ENCODE results near the gene ATP13A2. TPM values are rescaled to one million over a fixed set of nuclear protein-coding genes. Genes with fewer than 3 reads are reported as not detected.
"Not testable (repeated sequence)": the region's sequence is repeated elsewhere in the genome, so short reads cannot be mapped to it uniquely, and the experiment has no call there.

The ATP13A2 gene
- polyA plus RNA-seq, 1 donor = 16.4 TPM

GRCh38 chr1:16978139-16978538, 33.6 kb downstream of the ATP13A2 start:
- DNase-seq (ENCODE audit: low read depth) = no peak

DNA sequence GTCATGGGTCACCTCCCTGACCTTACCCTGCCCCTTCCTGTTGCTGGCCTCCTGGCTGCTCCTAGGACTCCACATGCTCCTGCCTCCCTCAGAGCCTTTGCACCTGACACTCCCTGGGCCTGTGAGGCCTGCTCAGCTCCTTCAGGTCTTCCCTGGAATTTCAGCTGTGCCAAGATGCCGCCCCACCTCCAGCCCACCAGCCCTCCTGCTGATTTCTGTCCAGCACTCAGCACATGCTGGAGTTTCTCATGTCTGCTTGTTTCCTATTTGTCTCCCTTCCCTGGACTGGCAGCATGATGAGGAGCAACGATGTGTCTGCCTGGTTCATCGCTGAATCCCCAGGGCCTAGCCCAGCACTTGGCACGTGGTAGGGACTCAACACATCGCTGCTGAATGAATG, 34.4 kb downstream of the ATP13A2 start:
- no peak for DNase-seq (ENCODE audit: low read depth)

GRCh38 chr1:16976966-16977365, 34.8 kb downstream of the ATP13A2 start:
- DNase-seq (ENCODE audit: low read depth) = no peak

GRCh38 chr1:16975838-16976237, 35.9 kb downstream of the ATP13A2 start:
- DNase-seq (ENCODE audit: low read depth) = no peak

DNA sequence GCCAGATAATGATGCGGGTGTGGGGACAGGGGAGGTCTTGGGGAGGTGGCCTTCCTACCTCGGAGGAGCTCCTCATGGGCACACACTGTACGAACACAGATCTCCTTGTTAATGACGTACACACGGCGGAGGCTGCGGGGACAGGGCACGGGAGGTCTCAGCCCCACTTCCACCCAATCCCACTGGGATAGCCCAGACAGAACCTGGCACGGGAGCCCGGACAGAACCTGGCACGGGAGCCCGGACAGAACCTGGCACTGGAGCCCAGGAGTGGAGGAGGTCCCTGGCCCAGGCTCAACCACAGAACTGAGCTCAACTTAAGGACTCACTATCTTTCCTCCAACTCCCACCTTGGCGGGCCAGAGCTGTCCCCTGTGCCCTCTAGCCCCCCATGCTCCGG, 36.5 kb downstream of the ATP13A2 start:
- no peak for DNase-seq (ENCODE audit: low read depth)

DNA sequence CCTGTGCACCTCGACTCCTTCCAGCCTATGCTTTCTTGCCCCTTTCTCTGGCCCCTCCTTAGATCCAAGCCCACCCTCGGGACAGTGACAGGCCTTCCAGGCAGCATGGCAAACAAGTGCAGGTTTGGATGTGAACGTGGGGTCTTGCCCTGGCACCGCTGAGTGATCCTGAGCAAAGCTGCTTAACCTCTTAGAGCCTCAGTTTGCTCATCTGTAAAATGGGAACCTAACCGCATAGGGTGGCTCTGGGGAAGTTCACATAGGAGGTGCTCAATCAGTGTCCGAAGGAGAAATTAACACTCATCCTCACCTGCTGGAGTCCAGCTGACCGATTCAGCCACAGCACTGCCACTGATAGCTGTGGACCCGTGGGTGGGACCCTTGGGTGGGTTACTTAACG, 38.5 kb downstream of the ATP13A2 start:
- DNase-seq (ENCODE audit: low read depth) = no peak

- no peak for DNase-seq (ENCODE audit: low read depth)
These were observed 39.4 kb downstream of the ATP13A2 start for GRCh38 chr1:16972189-16972895.

DNA sequence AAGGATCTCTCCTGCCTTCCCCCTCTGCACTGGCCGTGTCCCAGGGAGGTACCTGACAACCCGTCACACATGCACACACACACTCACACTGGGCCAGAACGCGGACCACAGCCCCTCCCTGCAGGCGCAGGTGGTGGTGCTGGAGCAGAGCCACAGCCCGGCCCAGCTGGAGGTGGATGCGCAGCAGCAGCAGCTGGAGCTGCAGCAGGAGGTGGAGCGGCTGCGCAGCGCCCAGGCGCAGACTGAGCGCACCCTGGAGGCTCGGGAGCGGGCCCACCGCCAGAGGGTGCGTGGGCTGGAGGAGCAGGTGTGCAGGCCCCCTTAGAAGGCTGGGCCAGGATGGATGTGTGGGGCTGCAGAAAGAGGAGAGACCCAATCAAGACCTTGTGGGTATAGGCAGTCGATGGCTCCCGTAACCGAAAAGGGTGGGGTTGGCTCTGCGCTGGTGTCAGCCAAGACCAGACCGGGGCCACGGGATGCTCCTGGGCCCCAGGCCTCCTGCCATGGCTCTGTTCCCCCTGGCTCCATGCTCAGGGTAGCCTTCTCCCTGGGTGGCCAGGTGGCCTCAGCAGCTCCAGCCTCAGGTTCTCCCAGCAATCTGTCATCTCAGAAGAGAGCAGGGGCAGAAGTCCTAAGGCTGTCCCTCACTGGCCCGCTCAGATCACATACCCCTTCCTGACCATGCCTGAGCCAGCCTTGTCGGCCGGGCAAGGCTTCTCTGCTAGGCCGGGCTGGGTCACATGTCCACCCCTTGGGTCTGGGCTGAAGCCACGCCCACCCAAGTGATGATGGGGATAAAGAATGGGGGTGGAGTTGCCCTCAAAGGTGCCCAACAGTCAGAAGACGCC, 40.2 kb downstream of the ATP13A2 start:
- no peak for DNase-seq (ENCODE audit: low read depth)

DNA sequence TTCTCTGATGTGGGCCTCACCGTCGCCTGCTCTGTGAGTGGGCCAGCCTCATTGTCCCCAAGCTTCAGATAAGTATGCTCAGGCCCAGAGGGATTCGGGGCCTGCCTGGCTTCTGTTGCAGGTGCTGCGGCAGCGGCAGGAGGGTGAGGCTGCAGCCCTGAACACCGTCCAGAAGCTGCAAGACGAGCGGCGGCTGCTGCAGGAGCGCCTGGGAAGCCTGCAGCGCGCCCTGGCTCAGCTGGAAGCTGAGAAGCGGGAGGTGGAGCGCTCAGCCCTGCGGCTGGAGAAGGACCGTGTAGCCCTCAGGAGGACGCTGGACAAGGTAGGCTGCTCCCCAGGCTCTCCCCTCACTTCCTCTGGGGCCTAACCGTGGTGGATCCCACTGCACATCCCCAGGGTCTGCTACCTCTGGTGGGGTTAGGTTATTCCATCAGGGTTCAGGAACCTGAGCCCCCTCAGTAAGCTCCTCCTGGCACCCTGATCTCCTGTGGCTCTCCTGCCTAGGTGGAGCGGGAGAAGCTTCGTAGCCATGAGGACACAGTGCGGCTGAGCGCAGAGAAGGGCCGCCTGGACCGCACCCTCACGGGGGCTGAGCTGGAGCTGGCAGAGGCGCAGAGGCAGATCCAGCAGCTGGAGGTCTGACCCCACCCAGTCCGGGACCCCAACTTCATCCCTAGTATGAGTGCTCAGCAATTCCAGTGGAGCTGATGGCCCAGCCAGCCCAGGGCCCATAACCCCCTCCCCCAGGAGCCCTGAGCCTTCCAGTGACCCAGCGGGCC, 41.4 kb downstream of the ATP13A2 start:
- DNase-seq (ENCODE audit: low read depth) = no peak

GRCh38 chr1:16969651-16970050, 42.1 kb downstream of the ATP13A2 start:
- no peak for DNase-seq (ENCODE audit: low read depth)

- DNase-seq (ENCODE audit: low read depth) = no peak
These were observed 42.6 kb downstream of the ATP13A2 start for GRCh38 chr1:16969057-16969611.

DNA sequence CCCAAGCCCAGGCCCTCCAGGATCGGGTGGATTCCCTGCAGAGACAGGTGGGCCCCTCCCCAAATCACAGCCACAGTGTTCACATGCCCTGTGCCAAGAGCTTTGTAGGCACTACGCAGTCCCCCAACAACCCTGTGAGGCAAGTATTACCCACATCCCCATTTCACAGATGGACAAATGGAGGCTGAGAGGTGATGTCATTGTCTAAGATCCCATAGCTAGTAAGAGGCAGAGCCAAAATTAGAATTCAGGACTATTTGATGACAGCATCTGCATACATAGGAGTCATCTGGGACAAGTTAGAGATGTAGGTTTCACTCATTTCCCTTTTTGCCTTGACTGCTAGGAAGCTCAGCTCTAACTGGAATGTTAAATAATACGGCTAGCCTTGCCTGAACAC, 43.4 kb downstream of the ATP13A2 start:
- no peak for DNase-seq (ENCODE audit: low read depth)

GRCh38 chr1:16967962-16968361, 43.8 kb downstream of the ATP13A2 start:
- DNase-seq (ENCODE audit: low read depth) = no peak

- DNase-seq (ENCODE audit: low read depth) = no peak
These were observed 44.6 kb downstream of the ATP13A2 start for GRCh38 chr1:16967095-16967575.

- no peak for DNase-seq (ENCODE audit: low read depth)
These were observed 45.4 kb downstream of the ATP13A2 start for GRCh38 chr1:16966282-16966681.

DNA sequence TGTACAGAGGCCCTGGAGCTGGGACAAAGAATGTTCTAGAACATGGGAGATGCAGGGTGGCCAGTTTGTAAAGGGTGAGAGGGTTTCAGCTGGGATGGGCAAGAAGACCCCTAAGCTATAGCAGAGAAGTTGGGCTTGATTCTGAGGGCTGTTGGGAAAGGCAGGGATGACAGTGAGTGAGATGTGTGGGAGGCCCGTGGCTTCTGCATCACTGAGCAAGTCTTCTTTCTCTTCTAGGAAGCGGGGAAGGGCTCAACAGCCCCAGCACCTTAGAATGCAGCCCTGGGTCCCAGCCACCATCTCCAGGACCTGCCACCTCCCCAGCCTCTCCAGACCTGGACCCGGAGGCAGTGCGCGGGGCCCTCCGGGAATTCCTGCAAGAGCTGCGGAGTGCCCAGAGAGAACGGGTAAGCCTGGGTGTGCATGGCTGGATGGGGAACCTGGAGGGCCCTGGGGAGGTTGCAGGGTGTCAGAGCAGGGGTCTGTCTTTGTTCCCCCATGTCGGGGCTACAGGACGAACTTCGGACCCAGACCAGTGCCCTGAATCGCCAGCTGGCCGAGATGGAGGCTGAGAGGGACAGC, 46.2 kb downstream of the ATP13A2 start:
- DNase-seq (ENCODE audit: low read depth) = no peak

- not testable (repeated sequence) for DNase-seq (ENCODE audit: low read depth)
These were observed 47.6 kb downstream of the ATP13A2 start for GRCh38 chr1:16964169-16964568.

DNA sequence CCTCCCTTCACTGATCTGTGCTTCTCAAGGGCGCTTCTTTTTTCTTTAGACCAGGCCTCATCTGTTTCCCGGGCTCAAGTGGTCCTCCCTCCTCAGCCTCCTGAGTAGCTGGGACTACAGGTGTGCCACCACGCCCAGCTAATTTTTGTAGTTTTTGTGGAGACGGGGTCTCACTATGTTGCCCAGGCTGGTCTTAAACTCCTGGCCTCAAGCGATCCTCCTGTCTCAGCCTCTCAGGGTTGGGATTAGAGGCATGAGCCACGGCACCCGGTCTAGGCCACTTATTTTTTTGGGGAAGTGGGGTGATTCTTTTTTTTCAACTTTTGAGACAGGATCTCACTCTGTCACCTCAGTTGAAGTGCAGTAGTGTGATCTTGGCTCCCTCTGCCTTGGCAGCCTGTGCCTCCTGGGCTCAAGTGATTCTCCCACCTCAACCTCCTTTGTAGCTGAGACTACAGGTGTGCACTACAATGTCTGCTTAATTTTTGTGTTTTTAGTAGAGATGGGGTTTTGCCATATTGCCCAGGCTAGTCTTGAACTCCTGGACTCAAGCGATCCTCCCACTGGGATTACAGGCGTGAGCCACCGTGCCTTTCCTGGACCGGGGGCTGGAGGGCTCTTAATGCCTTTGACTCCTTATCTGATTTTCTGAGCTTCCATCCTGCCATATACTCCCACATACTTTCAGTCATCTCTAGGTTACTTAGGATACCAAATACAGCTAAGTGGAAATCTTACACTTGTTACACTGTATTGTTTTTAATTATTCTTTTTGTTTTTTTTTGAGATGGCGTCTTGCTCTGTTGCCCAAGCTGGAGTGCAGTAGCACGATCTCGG, 50.2 kb downstream of the ATP13A2 start:
- DNase-seq (ENCODE audit: low read depth) = no peak

GRCh38 chr1:16960560-16961296, 51.0 kb downstream of the ATP13A2 start:
- DNase-seq (ENCODE audit: low read depth) = no peak

DNA sequence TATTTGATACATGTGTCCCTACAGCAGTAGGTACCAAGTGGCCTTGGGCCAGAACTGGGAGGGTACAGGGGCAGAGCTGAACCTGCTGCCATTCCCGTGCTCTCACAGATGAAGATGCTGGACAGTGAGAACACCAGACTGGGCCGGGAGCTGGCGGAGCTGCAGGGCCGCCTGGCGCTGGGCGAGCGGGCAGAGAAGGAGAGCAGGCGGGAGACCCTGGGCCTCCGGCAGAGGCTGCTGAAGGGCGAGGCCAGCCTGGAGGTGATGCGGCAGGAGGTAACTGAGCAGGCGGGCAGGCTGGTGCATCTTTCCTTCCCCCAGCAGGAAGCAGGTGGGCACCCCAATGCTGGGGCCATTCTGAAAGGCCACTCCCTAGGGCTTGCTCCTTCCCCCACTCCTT, 53.3 kb downstream of the ATP13A2 start:
- no peak for DNase-seq (ENCODE audit: low read depth)

Data from forelimb muscle (tissue), 1 donor.